Gastroesophageal sphincter (tissue), 3 donors: ENCODE results near the gene HDAC11.

Experiments used
- POLR2A ChIP-seq, 2 donors: fragments of 450-650 bp; IDR thresholded peaks; one replicate each; pipeline ENCODE4 v1.6.1; 2017; ENCODE audit warnings: antibody characterized with exemption in 2 of 2, mild to moderate bottlenecking in 2 of 2, moderate library complexity in 1 of 2
- TF ChIP-seq, protein P1 (sequence below), 4 experiments: fragments of 200-600 bp in 2 of 4; fragments of 450-650 bp in 2 of 4; sonication (generic) in 1 of 4; IDR thresholded peaks; one replicate each; pipeline ENCODE4 v1.5.1; 2017 to 2019; ENCODE audit warnings: antibody characterized with exemption in 4 of 4, mild to moderate bottlenecking in 2 of 4, moderate library complexity in 2 of 4

DNA sequence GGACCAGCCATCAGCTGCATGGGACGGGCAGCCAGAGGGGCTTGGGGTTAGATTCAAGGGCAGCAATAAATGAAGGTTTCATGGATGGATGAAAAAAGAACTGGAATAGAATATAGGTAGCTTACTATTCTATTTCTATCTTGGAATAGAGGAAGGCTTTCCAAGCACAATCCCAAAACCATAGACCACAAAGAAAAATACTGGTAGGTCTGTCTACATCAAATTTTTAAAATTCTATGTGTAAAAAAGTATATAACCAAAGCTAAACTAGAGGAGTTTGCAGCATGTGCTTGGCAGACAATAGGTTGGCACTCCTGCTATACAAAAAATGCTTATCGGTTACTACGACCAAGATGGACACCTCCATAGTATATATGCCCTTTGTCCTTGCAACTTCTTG lies 61.6 kb downstream of the HDAC11 start:
- TF ChIP-seq POLR2A (IDR thresholded peaks at IDR 0.05), result no peak
- TF ChIP-seq, protein P1, sequence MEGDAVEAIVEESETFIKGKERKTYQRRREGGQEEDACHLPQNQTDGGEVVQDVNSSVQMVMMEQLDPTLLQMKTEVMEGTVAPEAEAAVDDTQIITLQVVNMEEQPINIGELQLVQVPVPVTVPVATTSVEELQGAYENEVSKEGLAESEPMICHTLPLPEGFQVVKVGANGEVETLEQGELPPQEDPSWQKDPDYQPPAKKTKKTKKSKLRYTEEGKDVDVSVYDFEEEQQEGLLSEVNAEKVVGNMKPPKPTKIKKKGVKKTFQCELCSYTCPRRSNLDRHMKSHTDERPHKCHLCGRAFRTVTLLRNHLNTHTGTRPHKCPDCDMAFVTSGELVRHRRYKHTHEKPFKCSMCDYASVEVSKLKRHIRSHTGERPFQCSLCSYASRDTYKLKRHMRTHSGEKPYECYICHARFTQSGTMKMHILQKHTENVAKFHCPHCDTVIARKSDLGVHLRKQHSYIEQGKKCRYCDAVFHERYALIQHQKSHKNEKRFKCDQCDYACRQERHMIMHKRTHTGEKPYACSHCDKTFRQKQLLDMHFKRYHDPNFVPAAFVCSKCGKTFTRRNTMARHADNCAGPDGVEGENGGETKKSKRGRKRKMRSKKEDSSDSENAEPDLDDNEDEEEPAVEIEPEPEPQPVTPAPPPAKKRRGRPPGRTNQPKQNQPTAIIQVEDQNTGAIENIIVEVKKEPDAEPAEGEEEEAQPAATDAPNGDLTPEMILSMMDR (IDR thresholded peaks at IDR 0.05), result no peak
